T-helper 2 cell treated with Interferon-gamma antibody and Interleukin-4, amounts not matched to agents 100 ng/mL and 5 ng/mL, for 36 hours (primary cell): Measurements from ENCODE around the gene ODF2. TPM values are rescaled to one million over a fixed set of nuclear protein-coding genes. Genes with fewer than 3 reads are reported as not detected.
"Not testable (repeated sequence)": the region's sequence is repeated elsewhere in the genome, so short reads cannot be mapped to it uniquely, and the experiment has no call there.

Source experiments
- intact Hi-C: fragments of 100-400 bp; cut with micrococcal nuclease; formaldehyde crosslinking; loops from one replicate; pipeline ENCODE4 v1.15.1; 2023
- total RNA-seq: library from RNA; stranded (reverse); gene quantifications from 2 replicates; pipeline ENCODE4 v1.2.3, GENCODE V29; 2022

Gene ODF2
- total RNA-seq, 1 donor from 2014 or later = 54.3 TPM

DNA sequence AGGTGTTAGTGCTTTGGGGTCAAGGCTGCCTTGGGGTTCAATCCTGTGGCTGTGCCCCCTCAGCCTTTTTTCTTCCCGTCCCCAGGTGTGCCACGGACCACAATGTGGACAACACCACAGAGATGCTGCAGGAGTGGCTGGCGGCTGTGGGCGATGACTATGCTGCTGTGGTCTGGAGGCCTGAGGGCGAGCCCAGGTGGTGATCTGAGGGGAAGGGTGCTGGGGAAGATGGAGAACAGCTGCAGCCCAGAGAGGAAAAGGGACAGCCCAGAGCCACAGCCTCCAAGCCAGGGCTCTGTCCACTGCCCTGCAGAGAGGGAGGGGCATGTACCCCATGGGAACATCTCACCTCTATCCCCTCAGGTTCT lies 33.0 kb upstream of the ODF2 start:
- intact Hi-C loops = no loop called here

DNA sequence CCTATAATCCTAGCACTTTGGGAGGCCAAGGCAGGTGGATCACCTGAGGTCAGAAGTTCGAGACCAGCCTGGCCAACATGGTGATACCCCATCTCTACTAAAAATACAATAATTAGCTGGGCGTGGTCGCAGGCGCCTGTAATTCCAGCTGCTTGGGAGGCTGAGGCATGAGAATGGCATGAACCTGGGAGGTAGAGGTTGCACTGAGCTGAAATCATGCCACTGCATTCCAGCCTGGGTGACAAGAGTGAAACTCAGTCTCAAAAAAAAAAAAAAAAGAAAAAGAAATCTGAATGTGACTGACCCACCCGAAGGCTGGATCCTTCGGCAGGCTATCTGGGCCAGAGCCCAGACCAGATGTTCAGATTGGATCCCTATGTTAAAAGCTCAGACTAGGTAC lies 32.5 kb upstream of the ODF2 start:
- intact Hi-C loops = not testable (repeated sequence)

DNA sequence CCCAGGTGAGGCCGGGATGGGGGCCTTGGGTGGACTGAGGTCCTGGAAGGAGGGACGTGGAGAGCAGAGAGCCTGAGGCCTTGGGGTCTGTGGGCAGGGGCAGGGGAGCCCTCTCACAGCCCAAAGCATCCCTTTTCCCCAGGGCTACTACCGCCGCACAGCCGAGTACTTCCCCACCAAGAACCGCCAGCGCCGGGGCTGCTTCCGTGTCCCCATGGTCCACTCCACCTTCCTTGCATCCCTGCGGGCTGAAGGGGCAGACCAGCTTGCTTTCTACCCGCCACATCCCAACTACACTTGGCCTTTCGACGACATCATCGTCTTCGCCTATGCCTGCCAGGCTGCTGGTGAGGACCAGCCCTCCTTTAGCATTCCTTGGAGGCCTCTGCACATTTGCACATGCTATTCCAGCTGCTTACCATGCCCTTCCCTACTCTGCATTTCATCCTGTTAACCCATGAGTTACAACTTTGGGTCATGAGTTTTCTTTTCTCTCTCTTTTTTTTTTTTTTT lies 31.5 kb upstream of the ODF2 start:
- intact Hi-C loops = no loop called here

DNA sequence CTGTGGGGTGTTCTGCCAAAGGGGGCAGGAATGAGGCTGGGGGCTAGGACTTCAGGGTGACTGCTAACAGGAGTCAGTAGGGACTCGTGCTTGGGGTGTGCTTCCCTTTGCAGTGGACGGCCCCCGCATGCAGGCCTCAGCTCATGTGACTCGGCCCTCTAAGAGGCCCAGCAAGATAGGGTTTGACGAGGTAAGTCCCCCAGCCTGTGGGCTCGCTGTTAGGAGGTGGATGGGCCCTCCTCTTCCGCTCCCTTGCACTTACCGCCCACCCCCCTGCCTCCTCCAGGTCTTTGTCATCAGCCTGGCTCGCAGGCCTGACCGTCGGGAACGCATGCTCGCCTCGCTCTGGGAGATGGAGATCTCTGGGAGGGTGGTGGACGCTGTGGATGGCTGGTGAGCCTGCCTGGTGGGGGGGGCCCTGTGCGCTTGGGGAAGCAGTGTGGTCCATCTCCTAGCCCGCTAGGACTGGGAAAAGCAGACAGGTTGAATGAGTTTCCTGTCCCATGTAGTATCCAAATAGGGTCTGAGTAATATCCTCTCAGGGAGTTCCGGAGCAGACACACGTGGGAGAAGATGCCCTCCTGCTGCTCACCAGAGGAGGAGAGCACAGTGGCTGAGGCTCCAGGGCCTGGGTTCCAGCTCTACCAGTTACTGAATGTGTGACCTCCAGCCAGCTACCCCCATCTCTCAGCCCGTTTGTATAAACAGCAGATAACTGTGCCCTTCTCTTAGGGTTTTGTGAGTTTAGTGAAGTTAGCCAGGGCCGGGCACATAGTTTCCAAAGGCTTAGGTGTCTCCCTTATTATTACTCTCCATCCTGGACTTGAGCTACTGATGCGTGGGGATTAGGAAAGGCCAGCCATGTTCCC lies 26.9 kb upstream of the ODF2 start:
- intact Hi-C loops = no loop called here

DNA sequence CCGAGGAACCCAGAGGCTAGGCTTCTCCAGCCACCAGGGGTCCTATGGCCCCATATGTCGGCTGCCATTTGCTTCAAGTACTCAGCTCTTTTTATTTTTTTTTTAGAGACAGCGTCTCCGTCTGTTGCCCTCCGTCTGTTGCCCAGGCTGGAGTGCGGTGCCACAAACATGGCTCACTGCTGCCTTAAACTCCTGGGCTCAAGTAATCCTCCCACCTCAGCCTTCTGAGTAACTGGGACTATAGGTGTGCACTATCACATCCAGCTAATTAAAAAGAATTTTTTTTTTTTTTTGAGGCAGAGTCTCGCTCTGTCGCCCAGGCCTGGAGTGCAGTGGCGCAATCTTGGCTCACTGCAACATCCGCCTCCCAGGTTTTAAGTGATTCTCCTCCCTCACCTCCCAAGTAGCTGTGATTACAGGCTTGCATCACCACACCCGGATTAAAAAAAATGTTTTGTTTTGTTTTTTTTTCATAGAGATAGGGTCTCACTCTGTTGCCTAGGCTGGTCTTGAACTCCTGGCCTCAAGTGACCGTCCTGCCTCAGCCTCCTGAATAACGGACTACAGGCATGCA lies 26.2 kb upstream of the ODF2 start:
- intact Hi-C loops = no loop called here

DNA sequence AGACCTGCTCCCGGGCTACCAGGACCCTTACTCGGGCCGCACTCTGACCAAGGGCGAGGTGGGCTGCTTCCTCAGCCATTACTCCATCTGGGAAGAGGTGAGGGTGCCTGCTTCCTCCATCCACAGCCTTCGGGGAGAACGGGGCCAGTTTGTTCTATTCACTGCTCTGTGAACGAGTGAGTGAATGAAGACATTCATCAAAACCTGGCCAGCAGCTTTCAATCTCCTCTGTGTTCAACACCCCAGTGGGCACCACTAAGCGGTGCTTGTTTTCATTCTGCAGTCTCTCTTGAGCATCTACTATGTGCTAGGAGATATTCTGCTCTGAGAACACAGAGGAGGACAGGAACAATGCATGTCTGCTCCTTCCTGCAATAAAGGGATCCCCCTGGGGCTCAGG lies 24.6 kb upstream of the ODF2 start:
- intact Hi-C loops = no loop called here

DNA sequence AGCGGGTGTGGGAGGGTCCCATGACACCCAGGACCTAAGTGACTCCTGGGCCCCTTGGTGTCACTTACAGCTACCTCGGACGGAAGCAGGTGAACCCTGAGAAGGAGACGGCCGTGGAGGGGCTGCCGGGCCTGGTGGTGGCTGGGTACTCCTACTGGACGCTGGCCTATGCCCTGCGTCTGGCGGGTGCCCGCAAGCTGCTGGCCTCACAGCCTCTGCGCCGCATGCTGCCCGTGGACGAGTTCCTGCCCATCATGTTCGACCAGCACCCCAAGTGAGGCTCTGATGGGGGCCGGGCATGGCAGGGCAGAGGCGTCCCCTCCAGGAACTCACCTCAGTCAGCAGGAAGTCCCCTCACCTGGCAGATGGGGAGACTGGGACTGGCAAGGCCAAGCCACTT lies 21.5 kb upstream of the ODF2 start:
- intact Hi-C loops = no loop called here

DNA sequence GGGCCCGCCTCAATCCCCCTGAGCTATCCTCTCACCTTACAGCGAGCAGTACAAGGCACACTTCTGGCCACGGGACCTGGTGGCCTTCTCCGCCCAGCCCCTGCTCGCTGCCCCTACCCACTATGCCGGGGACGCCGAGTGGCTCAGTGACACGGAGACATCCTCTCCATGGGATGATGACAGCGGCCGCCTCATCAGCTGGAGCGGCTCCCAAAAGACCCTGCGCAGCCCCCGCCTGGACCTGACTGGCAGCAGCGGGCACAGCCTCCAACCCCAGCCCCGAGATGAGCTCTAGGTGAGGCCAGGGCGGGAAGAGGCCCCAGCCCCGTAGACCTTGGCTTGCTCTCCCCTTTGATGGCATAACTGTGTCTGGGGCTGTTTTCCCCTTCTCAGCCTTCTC lies 20.2 kb upstream of the ODF2 start:
- intact Hi-C loops = loop anchor here (5.0 kb wide), 1 partner anchor 117 kb away; the partner anchor contains the start of gene SPTAN1

DNA sequence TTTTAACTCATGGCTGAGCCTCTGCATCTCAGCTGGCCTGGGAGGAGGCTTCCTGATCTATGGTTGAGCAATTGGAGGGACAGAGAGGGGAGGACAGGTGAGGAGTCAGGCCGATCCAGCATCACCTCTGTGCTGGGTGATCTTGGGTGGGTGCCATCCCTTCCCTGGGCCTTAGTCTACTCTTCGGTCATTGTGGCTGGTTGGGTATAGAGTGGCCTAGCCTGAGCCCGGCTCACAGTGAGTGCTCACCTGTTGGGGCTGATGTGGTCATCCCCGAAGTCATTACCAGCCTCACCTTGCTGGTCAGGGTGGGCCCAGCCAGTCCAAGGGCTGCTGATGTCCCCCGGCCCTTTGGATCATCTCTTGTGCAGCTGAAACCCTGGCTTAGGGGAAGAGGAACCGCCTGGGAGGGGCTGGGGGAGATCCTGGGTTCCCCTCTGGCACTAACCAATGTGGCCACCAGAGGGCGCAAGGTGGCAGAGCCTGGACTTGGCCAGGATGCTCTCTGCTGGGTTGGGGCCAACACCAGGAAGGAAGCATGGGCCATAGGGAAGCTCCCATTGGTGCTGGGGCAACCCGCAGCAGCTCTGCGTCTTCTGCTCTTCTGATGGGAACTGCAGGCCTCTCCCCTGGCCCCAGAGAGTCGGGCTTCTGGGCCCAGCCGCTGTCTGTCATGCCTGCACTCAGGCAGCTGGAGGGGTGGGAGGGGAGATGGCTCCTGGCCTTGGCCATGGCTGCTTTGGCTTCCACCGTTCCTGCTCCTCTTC lies 17.3 kb upstream of the ODF2 start:
- intact Hi-C loops = loop anchor here (5.0 kb wide), 1 partner anchor 114 kb away; the partner anchor contains the start of gene SPTAN1

DNA sequence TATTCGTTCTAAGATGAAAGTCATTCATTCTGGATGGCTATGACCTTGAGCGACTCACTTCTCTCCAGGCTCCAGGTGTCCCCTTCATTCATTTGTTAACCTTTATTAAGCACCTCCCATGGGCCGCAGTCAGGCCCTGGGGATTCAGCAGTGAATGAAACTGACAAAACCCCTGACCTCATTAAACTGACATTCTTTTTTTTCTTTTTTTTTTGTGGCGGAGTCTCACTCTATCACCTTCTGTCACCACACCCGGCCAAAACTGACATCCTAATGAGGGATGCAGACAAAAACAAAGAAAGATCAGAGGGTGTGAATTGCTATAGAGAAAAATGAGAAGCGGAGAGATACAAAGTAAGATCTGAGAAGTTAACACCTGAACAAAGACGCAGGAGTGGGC lies 16.5 kb upstream of the ODF2 start:
- intact Hi-C loops = loop anchor here (5.0 kb wide), 1 partner anchor 113 kb away; the partner anchor contains the start of gene SPTAN1

DNA sequence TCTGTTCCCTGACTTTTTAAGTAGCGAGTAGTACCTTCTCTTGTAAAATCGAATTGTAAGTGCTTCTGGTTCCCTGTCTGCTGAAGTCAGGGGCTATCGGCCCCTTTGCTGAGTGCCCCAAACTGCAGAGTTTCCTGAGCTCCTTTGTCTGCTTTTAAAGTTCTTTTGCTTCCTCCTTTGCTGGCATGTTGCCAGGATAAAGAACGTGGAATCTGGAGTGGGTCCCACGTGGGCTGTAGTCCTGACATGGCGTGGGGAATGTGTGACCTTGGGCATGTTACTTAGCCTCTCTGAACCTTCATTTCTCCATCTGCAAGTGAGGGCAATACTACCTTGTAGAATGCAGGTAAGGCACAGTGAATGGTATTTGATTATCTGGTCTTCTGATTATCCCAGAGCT lies 13.7 kb upstream of the ODF2 start:
- intact Hi-C loops = no loop called here

DNA sequence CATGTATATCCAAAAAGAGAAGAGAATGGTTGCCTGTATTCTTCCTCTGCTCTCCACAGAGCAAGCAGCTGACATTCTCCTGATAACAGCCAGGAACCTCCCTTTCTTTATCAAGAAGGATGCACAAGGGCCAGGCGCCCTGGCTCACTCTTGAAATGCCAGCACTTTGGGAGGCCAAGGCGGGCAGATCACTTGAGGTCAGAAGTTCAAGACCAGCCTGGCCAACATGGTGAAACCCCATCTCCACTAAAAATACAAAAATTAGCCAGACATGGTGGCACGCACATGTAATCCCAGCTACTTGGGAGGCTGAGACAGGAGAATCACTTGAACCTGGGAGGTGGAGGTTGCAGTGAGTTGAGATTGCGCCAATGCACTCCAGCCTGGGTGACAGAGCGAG lies 9.3 kb upstream of the ODF2 start:
- intact Hi-C loops = not testable (repeated sequence)

DNA sequence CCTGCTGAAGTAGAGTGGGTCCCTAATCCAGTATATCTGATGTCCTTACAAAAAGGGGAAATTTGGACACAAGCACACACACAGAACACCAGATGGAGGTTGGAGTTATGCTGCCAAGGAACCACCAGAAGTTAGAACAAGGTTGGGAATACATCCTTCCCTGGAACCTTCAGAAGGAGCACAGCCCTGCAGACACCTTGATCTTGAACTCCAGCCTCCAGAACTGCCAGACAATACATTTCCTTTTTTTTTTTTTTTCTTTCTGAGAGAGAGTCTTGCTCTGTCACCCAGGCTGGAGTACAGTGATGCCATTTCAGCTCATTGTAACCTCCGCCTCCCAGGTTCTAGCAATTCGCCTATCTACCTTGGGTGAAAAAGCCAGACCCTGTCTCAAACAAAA lies 7.1 kb upstream of the ODF2 start:
- intact Hi-C loops = no loop called here

DNA sequence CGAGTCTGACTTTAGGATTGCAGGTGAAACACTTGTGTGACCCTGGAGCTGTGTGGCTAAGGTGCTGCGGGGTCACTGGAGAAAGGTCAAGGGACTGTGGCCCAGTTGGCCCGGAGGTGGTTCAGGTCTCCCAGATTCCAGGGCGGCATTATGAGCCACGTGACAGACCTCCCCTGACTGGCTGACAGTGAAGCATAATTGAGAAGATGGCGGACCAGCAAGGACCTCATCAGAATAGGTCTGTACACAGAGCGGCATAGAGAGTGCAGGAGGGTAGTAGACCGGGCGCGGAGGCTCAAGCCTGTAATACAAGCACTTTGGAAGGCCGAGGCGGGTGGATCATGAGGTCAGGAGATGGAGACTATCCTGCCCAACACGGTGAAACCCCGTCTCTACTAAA lies 815 bp upstream of the ODF2 start:
- intact Hi-C loops = loop anchor here (5.0 kb wide), 4 partner anchors 178 to 572 kb away; partner anchors contain the start of genes GOLGA2, KYAT1, LRRC8A and SET

DNA sequence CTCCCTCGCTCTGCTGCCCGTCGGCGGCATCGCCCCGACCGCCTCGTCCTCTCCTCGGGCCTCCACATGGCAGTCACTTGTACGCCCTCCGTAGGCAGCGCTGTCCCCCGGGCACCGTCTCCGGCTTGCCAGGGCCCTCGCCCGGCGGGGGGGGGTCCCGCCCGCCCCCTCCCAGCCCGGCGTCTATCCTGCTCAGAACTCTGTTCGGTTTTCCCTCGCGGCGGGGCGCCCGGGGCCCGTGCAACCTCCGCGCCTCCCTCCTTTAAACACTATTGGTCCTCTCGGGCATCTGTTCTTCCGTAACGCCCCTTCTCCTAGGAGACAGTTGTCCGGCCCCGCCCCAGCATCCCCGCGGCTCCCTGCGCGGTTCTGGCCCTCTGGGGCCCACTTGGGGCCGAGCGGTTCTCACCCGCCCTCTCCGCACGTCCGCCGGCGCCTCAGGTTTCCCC lies 831 bp downstream of the ODF2 start:
- intact Hi-C loops = loop anchor here (1.0 to 5.0 kb wide), 9 partner anchors 36 to 571 kb away; partner anchors contain the start of genes CERCAM, COQ4, GLE1 and GOLGA2

DNA sequence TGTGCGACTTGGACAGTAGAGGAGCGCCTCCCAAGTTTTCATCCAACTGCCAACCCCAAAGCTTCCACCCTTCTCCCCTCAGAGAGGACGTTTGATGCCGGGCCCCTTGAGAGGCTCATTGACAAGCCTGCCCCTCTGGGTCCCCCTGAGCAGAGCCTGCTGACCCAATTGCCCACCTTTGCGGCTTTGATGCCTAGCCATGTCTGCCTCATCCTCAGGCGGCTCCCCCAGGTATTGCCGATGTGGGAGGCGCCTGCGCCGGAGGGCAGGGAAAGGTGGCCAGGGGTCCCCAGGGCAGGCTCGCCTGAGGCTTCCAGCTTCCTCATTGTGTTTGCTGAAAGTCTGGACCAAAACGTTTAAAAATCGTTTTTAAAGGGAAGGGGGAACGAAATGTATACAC lies 1.4 kb downstream of the ODF2 start:
- intact Hi-C loops = loop anchor here (2.0 to 5.0 kb wide), 5 partner anchors 36 to 570 kb away; partner anchors contain the start of genes CERCAM, GOLGA2, KYAT1 and LRRC8A

DNA sequence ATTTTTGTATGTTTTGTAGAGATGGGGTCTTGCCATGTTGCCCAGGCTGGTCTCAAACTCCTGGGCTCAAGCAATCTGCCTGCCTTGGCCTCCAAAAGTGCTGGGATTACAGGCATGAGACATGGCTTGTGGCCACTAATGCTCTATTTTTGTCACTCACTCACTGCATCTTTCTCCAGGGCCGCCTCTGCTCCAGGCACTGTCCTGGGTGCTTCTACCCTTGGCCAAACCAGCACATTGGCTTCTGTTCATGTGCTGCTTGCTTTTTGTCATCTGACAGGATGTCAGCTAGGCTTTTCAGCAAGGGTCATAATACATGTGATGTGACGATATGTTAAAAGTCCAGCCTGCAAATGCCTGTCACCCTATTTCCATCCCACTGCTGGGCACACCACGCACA lies 3.2 kb downstream of the ODF2 start:
- intact Hi-C loops = loop anchor here (5.0 kb wide), 4 partner anchors 182 to 568 kb away; partner anchors contain the start of genes GOLGA2, KYAT1, LRRC8A and SET

DNA sequence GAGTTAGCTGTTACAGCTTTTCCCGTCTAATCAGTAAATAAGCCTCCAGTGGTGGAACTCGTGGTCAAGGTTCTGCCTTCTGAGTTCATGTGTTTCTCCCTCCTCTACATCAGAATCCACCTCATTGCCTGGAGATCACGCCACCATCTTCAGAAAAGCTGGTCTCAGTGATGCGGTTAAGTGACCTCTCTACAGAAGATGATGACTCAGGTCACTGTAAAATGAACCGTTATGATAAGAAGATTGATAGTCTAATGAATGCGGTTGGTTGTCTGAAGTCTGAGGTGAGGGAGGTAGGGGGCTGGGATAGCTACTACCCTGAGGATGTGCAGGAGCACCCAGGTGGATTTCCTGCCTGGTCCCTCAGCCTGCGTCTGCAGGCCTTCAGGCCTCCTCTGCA lies 13.3 kb downstream of the ODF2 start:
- intact Hi-C loops = no loop called here

DNA sequence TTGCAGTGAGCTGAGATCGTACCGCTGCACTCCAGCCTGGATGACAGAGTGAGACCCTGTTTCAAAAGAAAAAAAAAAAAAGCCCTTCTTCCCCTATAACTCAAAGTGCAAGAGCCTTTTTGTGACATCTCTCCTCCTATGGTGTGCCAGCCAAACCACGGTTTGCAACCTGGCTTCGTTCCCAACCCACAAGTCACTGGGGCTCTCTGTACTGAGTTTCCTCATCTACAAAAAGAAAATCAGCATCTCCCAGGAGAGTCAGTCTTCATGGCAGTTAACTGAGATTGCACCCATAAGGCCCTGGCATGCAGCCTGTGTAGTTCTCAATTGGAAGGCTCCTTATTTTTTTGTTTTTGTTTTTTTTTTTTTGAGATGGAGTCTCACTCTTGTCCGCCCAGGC lies 14.8 kb downstream of the ODF2 start:
- intact Hi-C loops = no loop called here

DNA sequence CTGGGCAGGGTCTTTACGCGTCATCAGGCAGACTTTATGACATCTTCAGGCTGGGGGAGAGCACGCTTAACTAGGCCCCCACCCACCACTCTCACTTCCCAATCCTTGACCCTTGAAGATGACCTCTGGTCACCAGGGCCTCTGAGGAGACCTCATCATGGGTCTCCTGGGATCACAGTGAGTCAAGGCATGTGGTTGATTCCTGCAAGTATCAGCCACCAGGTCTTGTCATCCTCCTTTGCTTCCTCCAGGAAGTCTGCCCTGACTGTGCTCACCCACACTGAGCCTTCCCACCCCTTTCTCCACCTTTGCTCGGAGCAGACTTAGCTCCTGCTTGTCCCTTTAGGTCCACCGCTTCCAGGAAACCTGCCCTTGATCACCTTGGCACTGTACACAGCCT lies 17.3 kb downstream of the ODF2 start:
- intact Hi-C loops = no loop called here

DNA sequence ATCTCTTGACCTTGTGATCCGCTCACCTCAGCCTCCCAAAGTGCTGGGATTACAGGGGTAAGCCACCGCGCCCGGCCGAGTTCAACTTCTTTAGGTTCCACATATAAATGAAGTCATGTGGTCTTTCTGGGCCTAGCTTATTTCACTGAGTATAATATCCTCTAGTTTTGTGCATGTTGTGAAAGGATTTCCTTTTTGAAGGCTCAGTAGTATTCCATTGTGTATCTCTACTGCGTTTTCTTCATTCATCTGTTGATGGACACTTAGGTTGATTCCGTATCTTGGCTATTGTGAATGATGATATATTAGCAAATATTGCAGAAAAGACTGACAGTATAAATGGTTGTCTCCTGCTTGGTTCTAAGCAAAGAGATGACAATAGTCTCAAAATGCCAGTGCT lies 20.1 kb downstream of the ODF2 start:
- intact Hi-C loops = no loop called here
